GM13977 (cell line): ENCODE measurements around the gene OCIAD1.
"Not testable (repeated sequence)": the region's sequence is repeated elsewhere in the genome, so short reads cannot be mapped to it uniquely, and the experiment has no call there.

Experiments used
- DNase-seq: peaks from one replicate; pipeline ENCODE4 v3.0.0; 2012; ENCODE audit warnings: low spot score
- in situ Hi-C: fragments of 300-500 bp; cut with MboI; formaldehyde crosslinking; loops from one replicate; pipeline ENCODE4 v1.12.0; 2022; ENCODE audit warnings: low sequenced_read_pairs, low pct_unique_long_range_greater_than_20kb, mixed read lengths, inconsistent platforms; ENCODE audit not compliant: unreplicated experiment
- TF ChIP-seq, protein P1 (sequence below): IDR thresholded peaks from 2 replicates; pipeline ENCODE4 v1.5.1; 2012; ENCODE audit warnings: mild to moderate bottlenecking, control low read depth; ENCODE audit not compliant: insufficient read depth; ENCODE audit errors: extremely low read depth, missing control alignments

OCIAD1 gene

GRCh38 chr4:48844843-48845242, 14.0 kb downstream of the OCIAD1 start:
- TF ChIP-seq, protein P1, sequence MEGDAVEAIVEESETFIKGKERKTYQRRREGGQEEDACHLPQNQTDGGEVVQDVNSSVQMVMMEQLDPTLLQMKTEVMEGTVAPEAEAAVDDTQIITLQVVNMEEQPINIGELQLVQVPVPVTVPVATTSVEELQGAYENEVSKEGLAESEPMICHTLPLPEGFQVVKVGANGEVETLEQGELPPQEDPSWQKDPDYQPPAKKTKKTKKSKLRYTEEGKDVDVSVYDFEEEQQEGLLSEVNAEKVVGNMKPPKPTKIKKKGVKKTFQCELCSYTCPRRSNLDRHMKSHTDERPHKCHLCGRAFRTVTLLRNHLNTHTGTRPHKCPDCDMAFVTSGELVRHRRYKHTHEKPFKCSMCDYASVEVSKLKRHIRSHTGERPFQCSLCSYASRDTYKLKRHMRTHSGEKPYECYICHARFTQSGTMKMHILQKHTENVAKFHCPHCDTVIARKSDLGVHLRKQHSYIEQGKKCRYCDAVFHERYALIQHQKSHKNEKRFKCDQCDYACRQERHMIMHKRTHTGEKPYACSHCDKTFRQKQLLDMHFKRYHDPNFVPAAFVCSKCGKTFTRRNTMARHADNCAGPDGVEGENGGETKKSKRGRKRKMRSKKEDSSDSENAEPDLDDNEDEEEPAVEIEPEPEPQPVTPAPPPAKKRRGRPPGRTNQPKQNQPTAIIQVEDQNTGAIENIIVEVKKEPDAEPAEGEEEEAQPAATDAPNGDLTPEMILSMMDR = no peak
- in situ Hi-C loops = no loop called here
- DNase-seq = no peak

DNA sequence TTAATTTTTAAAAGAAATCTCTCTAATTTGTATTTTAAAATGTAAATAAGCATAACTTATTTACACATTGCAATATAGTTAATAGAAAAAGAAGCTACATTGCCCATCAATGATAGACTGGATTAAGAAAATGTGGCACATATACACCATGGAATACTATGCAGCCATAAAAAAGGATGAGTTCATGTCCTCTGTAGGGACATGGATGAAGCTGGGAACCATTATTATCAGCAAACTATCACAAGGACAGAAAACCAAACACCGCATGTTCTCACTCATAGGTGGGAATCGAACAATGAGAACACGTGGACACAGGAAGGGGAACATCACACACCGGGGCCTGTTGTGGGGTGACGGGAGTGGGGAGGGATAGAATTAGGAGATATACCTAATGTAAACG, 17.9 kb downstream of the OCIAD1 start:
- in situ Hi-C loops, DNase-seq: not testable (repeated sequence)

GRCh38 chr4:48851651-48852050, 20.8 kb downstream of the OCIAD1 start:
- TF ChIP-seq, protein P1 = no peak
- in situ Hi-C loops = no loop called here
- DNase-seq = no peak

DNA sequence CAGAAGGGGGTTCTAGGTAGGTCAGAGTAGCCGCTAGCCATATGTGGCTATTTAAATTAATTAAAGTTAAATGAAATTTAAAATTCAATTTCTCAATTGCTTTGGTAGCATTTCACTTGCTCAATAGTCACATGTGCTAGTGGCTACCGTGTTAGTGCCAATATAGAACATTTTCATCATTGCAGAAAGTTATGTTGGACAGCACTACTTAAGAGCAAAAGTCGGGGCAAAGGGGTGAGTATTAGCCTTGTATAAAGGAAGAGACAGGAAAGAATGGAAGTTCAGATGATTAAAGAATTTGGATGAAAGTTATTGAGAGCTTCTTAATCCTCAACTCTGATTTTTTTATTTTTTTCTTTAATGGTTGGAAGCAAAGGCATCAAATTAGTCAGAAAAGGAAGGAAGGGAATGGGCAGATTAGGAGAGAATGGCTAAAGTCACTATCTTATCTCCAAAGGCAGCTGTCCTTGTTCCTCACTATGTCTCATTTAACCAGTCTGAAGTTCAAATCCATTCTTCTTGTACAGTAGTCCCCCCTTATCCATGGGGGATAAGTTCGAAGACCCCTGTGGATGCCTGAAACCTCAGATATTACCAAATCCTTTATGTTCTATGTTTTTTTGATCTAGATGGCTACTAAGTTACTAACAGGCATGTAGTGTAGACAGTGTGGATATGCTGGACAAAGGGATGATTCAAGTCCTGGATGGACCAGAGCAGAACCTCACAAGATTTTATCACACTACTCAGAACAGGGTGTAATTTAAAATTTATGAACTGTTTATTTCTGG, 22.9 kb downstream of the OCIAD1 start:
- DNase-seq = no peak
- in situ Hi-C loops = no loop called here
- TF ChIP-seq, protein P1 = no peak

GRCh38 chr4:48854395-48854683, 23.5 kb downstream of the OCIAD1 start:
- DNase-seq = no peak
- in situ Hi-C loops = no loop called here
- TF ChIP-seq, protein P1 = no peak

DNA sequence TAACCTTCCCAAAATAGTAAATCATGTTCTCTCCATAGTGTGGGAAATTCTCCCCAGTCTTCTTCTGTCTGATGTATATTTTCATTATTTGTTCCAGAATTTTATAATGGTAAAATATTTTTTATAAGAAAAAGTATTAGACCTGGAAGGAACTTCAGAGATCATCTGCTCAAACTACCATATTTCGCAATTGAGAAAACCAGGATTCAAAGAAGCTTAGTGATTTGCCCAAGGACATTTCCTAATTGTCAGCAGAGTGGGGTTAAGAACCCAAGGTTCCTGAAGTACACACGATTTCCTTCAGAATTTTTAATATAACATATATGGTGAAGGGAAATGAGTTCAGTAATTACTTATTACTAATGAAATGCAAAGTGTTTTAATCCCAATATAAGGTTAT, 24.1 kb downstream of the OCIAD1 start:
- TF ChIP-seq, protein P1 = no peak
- in situ Hi-C loops = no loop called here
- no peak for DNase-seq

DNA sequence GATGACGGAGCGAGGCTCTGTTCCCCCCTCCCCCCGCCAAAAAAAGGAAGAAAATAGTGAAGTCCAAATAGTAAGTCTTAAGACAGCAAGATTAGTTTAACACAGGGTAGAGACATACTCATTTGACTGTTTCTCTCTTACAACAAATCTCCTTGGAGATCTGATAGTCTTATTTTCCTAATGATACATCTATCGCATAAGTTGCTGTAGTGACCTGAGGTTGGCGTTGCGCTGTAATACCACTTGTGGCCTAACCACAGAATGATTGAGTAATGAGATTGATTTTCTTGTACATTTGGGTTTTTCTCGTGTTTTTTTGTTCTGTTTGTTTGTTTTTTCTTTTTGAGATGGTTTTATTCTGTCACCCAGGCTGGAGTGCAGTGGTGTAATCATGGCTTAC, 27.2 kb downstream of the OCIAD1 start:
- TF ChIP-seq, protein P1 = no peak
- DNase-seq = no peak
- in situ Hi-C loops = no loop called here
